Mammary epithelial cell (primary cell): ENCODE results near the gene PEMT.

ENCODE experiments used
- EZH2 ChIP-seq: IDR thresholded peaks from 2 replicates; pipeline ENCODE4 v1.6.1; 2012; ENCODE audit warnings: low read length, inconsistent platforms, borderline replicate concordance
- TF ChIP-seq, protein P1 (sequence below), 2 donors: IDR thresholded peaks in 1 of 2; conservative IDR thresholded peaks in 1 of 2; 2 replicates each; pipeline ENCODE4 v1.5.1; 2011 to 2012; ENCODE audit warnings: inconsistent platforms in 2 of 2, low read length in 2 of 2, mild to moderate bottlenecking in 2 of 2, control low read depth in 1 of 2, low read depth in 1 of 2; ENCODE audit not compliant: insufficient read depth in 1 of 2; ENCODE audit errors: extremely low read depth in 1 of 2

DNA sequence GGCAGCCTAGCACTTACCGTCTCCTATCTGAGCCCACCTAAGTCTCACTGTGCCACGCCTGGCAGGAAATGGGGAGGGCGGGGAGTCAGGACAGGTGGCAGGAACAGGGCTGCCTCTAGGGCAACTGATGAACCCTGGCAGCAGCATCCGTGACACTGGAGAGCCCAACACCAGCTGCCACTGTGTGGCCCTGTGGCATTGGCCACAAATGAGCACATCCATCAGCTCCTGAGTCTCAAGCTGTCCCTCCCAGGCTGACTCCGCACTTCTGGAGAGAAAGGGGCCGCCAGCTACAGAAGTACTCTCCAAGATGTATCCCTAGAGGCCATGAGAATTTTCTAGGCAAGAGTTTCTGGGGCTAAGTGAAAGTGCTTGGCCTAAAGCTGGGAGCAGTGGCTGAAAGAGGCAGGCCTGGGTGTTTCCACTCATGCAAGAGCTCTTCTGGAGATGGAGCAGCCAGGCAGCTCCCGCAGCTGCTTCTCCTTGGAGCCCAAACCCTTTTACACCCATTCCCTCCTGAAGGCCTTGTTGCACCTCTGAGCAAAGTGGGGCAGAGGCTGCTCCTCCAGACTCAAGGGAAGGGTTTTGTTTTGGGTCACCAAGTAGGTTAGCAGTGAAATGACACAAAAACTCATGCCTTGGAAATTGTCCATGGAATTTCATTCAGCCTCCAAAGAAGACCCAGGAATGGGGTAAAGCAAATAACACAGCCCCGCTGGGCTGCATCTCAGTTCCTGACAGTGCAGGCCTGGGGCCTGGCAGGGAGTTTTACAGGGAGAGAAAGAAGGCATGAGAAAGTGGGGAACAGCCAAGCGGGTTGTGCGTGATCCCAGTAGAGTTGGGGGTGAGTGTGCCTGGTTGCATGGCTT is 25.8 kb downstream of the PEMT start:
- no peak for TF ChIP-seq EZH2
- TF ChIP-seq, protein P1, sequence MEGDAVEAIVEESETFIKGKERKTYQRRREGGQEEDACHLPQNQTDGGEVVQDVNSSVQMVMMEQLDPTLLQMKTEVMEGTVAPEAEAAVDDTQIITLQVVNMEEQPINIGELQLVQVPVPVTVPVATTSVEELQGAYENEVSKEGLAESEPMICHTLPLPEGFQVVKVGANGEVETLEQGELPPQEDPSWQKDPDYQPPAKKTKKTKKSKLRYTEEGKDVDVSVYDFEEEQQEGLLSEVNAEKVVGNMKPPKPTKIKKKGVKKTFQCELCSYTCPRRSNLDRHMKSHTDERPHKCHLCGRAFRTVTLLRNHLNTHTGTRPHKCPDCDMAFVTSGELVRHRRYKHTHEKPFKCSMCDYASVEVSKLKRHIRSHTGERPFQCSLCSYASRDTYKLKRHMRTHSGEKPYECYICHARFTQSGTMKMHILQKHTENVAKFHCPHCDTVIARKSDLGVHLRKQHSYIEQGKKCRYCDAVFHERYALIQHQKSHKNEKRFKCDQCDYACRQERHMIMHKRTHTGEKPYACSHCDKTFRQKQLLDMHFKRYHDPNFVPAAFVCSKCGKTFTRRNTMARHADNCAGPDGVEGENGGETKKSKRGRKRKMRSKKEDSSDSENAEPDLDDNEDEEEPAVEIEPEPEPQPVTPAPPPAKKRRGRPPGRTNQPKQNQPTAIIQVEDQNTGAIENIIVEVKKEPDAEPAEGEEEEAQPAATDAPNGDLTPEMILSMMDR (conservative IDR thresholded peaks at IDR 0.05 in 1 of 2, IDR thresholded peaks at IDR 0.05 in 1 of 2; ENCODE audit: extremely low read depth in 1 of 2, insufficient read depth in 1 of 2, low read depth in 1 of 2, low read length in 2 of 2) = no peak
